ENCODE results near the gene AKIRIN1.

DNA sequence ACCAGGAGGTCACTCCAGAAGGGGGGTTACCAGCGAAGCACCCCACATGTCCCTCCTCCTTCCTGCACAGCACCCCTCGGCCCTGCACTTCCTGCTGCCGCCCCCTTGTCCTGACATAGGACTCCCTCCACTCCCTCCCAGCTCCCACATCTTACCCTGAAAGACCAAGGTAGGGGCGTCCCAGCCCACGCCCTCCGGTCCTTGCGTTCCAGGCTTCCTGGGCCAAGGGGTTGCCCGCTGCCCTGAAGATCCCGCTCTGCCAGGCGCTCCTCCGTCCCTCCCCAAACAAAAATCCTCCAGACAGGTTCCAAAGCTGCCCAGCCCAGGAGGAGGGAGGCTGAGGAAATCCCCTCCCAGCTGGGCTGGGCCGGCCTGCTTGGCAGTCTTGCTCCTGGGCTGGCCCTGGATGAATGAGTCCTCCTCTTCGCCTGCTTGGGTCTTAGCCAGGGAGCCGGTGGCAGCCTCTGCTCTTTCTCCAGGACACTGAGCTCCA, 49.5 kb upstream of the AKIRIN1 start, which contains the start of gene RHBDL2:
- TF ChIP-seq, protein P1, sequence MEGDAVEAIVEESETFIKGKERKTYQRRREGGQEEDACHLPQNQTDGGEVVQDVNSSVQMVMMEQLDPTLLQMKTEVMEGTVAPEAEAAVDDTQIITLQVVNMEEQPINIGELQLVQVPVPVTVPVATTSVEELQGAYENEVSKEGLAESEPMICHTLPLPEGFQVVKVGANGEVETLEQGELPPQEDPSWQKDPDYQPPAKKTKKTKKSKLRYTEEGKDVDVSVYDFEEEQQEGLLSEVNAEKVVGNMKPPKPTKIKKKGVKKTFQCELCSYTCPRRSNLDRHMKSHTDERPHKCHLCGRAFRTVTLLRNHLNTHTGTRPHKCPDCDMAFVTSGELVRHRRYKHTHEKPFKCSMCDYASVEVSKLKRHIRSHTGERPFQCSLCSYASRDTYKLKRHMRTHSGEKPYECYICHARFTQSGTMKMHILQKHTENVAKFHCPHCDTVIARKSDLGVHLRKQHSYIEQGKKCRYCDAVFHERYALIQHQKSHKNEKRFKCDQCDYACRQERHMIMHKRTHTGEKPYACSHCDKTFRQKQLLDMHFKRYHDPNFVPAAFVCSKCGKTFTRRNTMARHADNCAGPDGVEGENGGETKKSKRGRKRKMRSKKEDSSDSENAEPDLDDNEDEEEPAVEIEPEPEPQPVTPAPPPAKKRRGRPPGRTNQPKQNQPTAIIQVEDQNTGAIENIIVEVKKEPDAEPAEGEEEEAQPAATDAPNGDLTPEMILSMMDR (IDR thresholded peaks at IDR 0.05 in 8 of 11, conservative IDR thresholded peaks at IDR 0.05 in 3 of 11): no peak
- no peak for TF ChIP-seq POLR2A (IDR thresholded peaks at IDR 0.05)

Measured in spleen (tissue), 7 donors.